HG03139 (cell line): ENCODE results near the gene FAM117A.

Experiments
- ATAC-seq: cut with Tn5 transposase; IDR thresholded peaks from one replicate; pipeline ENCODE4 v1.9.1; 2021; ENCODE audit not compliant: unreplicated experiment

FAM117A gene, protein sequence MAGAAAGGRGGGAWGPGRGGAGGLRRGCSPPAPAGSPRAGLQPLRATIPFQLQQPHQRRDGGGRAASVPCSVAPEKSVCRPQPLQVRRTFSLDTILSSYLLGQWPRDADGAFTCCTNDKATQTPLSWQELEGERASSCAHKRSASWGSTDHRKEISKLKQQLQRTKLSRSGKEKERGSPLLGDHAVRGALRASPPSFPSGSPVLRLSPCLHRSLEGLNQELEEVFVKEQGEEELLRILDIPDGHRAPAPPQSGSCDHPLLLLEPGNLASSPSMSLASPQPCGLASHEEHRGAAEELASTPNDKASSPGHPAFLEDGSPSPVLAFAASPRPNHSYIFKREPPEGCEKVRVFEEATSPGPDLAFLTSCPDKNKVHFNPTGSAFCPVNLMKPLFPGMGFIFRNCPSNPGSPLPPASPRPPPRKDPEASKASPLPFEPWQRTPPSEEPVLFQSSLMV

DNA sequence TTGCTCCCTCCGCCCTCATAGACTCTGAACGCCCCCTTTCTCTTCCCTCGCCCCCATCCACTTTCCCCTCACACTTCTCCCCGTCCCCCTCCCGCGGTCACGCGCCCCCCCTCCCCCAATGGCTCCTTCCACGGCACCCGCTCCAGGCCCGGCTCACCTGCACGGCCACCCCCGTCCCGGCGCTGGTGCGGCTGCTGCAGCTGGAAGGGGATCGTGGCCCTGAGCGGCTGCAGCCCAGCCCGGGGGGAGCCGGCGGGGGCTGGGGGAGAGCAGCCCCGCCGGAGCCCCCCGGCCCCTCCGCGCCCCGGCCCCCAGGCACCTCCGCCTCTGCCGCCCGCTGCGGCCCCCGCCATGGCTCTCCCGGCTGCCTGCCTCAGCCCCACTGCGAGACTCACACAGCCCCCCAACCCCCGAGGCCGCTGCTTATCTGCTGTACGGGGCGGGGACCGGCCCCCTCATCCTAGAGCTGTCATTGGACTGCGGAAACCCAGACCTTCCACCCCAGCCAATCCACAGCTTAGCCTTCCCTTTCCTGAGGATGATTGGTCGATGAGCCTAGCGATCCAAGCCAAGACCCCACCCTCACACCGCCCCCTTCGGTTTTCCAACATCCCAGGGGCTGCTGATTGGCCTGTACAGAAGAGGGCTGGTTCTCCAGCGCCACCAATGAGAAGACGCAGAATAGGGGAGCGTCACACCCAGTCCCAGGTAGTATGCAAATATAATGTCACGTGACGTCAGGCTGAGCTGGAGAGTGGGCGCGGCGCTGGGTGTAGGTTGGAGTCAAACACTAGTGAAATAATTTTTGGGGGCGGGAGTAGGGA lies at the start of gene FAM117A:
FAM117A (minus strand) TSS at position 397 of the 824 bp plus-strand sequence; CDS start at position 353, 44 bp downstream.
- ATAC-seq = peak; percentile 96

DNA sequence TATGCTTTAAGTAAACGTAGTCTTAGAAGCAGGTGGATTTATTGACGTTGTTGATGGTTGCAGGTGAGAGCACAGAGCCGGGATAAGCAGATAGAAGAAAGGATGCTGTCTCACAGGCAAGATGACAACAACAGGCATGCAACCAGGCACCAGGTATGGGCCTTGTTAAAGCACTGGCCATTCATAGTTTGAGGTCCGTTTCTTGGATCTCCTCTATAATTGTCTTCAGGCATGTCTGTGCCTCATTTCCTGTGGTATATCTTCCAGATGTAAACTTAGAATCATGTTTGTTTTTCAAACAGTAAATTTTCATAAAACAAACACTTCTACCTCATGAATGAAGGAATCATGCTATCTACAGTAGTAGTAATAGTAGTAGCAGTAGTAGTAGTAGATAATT lies 45.1 kb upstream of the FAM117A start:
- ATAC-seq = no peak

DNA sequence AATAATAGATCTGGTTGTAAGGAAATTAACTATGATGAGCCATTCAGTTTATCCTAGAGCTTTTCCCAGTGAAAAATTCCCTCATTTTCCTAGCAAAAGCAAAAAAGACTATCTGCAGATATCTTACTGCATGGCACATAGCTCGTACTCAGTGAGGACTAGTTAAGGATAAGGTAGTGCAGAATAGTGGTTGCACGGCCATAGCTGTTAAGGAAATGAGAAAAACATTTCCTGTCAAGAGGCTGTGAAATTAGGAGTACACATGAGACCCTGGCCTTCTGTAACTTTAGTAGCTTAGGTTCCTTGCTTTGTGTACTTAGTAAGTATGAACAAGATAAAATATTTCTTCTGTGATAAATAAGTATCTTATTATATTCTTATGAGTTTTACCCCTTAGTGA lies 34.8 kb upstream of the FAM117A start:
- ATAC-seq = no peak

DNA sequence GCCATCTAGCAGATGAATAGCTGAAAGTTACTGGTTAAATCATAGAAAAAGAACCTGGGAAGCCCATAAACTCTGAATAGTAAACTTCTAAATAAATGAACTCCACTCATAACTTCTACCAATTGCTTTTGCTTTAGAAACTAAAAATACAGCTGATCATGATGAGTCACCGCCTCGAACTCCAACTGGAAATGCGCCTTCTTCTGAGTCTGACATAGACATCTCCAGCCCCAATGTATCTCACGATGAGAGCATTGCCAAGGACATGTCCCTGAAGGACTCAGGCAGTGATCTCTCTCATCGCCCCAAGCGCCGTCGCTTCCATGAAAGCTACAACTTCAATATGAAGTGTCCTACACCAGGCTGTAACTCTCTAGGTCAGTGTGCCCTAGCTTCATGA lies 34.3 kb upstream of the FAM117A start:
- no peak for ATAC-seq

DNA sequence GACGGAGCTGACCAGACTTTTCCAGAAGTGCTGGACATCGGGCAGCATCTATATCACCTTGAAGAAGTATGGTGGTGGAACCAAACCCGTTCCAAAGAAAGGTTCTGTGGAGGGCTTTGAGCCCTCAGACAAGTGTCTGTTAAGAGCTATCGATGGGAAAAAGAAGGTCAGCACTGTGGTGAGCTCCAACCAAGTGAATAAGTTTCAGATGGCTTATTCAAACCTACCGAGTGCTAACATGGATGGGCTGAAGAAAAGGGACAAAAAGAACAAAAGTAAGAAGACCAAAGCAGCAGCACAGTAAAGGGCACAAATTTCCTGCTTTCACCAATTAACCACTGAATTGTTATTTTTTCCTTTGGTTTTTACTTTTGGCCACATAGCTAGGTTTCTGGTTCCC lies 31.4 kb upstream of the FAM117A start:
- no peak for ATAC-seq

DNA sequence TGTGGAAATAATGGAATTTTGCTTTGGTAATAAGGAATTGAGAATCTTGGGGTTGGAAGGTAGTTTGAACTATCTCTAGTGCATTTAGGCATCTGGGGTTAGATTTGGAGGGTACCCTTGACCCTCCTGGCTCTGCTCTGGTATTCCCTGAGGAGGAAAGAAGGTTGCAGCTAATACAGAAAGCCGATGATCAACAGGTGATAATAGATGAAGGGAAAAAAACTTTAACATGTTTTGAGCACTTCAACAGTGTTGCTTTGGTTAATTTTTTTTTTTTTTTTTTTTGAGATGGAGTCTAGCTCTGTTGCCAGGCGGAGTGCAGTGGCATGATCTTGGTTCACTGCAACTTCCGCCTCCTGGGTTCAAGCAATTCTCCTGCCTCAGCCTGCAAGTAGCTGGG lies 29.4 kb upstream of the FAM117A start:
- ATAC-seq = no peak

DNA sequence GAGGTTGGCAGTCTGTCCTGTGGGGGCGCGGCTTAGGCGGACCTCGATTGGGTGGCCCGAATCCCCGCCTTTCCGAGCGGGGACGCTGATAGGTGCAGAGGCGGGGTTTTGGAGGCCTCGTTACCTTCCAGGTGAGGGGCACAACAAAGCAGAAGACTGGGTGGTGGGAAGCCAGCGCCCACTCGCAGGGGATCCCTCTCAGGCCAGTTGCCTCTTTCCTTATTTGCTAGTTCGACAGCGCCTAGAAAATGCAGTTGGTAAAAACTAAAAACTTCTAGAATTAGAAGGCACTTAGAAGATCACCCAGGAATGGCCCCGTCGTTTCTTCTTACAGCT lies 25.3 kb upstream of the FAM117A start:
- ATAC-seq = no peak

DNA sequence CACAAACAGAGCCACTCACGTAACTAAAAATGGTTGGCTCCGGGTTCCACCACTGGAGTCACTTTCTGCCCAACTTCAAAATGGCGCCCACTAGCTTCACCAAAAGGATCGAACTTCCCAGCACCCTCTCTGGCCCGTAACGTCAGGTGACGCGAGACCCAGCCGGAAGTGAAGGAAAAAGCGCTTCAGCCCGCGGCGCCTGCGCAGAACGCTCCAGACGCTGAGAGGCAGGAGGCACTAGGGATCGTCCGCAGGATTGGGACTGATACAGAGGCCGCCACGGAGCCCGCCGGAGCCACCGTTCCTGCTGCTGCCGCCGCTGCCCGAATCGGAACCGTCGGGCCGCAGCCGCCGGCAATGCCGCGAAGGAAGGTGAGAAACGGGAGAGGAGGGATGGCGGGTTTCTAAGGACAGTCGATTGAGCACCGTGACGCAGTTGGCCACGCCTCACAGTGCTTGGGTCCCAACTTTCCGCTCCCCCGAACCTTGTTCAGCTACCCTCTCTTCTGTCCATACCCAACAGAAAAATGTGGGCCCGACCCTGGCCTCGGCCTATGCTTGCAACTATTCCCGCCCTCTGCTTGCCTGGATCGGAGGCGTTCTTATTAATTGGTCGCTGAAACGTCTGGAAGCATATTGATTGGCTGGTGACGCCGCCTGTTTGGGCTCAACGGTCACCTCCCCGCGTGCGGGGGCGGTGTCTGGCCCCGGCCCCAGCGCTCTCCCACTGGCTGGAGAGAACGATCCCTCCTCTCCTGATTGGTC lies 24.7 kb upstream of the FAM117A start, which contains the start of gene KAT7:
KAT7 (plus strand) TSS at position 204 of the 765 bp plus-strand sequence; CDS start at position 358, 154 bp downstream.
- ATAC-seq = peak; percentile 91

DNA sequence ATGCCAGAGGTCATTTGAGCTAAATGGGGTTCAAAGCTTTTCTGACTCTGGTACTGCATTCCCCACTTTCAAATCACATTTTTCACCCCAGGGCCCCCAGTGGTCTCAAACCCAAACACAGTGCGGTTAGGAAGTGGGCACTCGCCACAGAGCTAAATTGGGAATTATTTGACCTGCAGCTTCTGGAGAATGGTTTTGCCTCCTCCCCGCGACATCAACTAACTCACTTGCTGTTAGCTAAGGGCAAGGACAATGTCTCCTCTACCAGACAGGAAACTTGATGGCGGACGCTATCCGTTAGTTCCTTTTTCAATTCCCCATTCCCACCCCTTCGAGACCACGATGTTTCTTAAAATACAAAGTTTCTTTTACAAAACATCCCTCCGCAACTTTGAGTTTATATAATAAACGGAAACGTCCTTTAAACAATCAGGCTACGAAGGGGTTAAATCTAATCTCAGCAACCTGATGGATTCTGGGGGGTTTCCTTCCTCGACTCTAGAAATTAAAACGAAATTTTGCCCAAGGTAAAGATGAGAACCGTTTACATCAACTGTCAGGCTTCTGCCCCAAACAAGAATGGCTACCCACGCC lies 24.1 kb upstream of the FAM117A start:
- ATAC-seq = no peak

DNA sequence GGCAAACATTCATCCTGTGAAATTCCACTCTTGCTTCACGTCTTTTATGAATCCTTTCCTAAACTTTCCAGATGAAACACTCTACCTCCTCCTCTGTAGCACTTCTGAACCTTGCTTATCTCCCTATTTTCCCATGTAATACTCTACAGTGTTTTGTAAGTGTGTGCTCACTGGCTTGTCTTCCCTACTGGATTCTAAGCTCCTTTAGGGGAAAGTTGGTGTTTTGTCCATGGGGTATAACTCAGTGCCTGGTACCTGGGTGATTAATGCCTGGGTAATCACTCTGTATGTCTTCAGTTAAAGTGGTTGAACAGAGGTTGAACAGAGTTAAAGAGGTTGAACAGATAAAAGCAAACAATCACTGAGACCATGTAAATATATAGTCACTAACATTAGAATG lies 20.7 kb upstream of the FAM117A start:
- no peak for ATAC-seq

DNA sequence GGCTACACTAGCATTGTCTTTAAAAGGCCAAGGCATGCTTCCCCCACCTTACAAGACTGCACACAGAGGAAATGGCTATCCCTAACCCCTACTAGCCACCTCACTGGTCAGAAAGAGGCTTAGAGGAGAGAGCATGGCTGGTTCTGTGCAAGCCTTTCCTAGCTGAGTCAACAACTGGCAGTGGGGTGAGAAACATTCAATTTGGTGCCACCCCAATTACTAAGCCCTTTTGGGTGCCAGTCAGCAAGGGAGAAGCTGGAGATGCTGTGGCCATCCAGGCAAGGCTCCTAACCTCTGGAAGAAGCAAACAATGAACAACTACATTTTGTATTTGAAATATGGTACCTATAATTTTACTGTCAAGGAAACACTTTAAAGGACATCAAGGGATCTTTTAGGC lies 19.9 kb upstream of the FAM117A start:
- no peak for ATAC-seq

DNA sequence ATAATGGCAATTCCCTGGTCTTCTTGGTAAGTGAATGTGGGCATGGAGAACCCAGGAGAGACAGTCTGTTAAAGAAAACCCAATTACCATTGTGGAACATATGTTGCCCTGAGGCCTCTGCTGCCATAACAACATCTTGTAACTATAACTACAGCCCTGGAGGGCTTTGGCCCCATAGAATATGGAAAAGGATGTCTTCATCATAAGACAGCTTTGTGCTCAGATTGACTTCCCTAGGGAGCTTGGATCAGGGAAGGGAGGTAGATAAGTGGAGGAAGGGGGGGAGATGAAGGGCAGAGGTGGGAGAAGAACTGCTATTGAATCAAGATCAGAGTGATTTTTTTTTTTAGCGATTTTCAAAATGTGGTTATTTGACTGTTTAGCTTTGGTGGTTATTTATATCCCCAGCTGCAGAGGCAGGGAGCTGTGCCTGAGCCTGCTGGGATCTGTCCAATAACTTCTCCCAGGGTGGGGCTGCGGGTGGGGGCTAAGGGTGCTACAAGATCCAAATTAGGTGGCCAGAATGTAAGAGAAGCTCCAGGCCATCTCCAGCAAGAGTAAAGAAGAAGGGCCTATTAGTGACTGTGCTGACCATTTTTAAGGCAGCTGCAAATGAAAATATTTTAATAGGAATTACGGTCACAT lies 19.3 kb upstream of the FAM117A start:
- ATAC-seq = no peak

DNA sequence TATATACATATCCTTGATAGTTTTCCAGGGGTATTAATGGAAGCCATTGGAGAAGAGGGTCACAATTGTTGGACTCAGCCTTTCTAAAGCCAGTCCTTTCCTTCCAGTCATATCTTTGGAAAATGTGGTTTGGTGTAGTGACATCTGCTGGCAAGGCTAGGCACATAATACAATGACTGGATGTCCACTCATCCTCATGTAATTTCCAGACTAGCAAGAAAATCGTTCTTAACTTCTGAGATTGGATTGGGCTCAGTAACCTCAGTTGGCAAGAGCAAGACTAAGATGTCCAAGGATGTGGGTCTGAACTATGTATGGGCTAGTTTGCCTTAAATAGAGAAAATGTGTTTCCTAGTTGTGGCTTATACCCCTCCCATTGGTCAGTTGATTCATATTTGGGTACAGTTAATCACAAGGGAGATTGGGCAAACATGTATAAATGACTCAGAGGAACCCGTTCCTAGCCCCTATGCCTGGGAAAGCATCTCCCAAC lies 15.9 kb upstream of the FAM117A start:
- ATAC-seq = no peak

DNA sequence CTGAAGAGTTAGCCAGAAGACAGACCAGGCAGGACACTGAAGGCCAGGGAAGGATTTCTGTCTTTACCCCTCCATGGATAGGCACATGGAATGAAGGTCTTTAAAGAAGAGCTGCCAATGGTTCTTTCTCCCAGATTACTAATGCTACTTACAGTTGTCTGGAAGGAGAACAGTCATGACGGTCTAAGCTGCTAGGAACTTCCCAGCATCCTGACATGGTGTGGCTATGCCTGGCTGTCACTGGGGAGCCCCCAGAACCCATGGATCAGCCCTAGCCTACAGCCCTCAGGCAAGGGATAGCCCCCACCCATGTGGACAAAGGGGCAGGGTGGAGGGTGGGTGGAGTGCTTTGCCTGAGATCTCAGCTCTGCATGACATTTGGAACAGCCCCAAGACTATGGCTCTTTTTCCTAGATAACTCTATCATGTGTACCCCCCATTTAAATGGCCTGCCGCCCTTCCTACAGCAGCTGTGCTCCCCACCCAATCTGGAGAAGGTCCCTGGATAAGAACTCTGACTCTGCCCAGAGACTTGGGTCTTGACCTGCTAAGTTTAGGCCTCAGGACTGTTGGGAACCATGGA lies 15.3 kb upstream of the FAM117A start:
- no peak for ATAC-seq

DNA sequence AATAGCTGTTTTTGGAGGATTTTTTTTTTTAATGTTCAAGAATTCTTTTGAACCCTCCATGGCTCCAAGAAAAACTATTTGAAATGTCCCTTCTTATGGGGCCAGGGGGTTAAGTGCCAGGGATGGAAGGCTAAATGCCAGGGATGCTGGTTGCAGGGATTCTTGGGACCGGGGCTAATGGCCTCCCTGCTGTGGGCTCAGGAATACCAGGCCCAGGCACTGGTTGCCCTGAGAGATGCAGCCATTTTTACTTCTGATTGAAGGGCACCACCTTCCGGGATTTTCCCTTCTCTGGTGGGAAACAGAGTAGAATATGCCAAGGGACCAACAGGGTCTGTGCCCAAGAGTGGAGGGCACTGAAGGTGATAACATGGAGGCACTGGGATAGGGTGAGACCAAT lies 13.6 kb upstream of the FAM117A start:
- no peak for ATAC-seq

DNA sequence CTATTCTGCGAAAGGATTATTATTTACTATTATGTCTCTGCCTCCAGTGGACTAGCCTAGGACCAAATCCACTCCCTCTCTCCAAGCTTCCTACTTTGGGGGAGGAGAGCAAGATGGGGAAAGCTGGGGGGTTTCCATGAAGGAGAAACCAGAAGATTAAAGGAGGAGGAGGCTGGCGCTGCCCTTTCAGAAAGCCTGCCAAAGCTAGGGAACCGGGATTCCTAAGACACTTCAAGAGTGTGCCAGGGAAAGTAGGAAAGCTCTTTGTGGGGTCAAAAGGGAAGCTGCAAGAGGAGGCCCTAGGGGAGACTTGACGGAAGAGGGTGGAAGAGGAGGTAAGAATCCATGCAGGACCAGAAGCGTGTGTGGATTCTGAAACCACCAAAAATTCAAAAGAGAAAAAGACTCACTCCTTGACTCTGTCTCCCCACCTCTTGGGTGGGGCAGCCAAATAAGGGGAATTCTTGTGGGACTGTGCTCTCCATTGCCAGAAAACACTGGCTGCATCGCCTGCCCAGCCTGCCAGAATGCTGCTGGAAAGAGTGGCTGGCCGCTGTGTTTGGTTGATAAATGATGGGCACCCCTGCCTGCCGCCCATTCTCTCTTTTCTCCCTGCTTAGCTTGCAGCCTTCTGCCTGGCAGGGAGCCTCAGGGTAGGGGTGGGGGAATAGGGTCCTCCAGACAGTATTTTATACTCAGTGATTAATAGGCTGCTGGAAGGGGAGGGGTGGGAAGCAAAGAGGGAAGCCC lies 12.8 kb upstream of the FAM117A start:
- ATAC-seq = no peak

DNA sequence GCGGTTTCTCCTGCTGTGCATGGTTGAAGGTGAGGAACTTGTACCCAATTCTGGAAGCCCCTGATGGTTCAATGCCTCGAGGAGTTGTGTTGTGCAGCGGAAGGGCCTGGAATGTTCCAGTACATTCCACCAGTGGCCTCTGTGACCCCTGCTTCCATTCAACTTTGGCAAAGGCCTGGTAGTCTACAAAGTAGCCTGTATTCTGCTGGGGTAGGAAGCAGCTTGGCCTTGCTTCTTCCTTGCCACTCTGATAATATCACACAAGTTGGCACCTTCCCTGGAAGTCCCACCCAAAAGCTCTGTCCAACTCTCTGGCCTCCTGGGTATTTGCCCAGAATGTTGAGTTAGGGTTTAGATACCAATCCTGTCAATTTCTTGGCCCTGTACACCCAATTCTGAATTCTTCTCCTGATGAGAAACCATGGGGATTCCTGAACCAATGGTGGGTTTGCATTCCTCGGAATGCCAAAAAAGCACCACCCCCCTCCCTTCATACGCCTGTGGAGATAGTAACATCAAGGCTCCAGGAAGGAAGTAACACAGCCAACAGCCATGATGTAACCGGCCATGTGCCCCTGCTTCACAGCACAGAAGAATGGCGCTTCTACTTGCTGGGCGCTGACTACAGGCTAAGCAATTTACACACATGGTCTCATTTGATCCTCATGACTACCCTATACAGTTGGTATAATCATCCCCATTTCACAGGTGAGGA lies 11.8 kb upstream of the FAM117A start:
- no peak for ATAC-seq

DNA sequence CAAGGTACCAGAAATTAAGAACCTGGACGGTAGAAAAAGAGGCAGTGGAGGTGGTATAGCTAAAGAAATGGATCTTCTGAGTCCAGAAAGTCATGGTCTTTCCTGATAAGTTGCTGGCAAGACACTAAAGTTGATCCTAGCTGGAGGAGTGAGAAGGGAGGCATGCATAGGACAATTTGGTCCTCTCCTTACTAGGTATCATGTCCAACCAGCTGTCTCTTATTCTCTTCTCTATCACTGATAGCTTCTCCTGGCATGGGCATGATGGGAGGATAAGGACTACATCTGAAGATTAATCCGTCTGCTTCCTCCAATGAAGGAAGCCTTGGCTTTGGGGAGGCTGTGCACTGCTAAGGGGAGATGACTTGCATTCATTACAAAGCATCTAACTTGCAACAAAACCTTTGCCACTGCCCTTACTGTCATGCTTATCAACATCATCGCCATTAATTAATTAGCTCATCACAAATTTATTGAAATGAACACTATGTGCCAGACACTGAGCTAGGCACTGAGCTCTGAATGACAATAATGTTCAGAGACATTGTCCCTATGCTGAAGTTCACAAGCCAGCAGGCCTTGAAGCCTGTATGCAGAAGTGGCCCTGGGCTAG lies 3.1 kb upstream of the FAM117A start:
- ATAC-seq = no peak
